ENCODE measurements around the gene ACTN1.

ACTN1 gene

GRCh38 chr14:68987653-68988036, 8.5 kb upstream of the ACTN1 start:
- no peaks in the 10 kb centered on the region for H3F3A ChIP-seq (ENCODE audit: insufficient read depth, low read length)
- TF ChIP-seq, protein P1, sequence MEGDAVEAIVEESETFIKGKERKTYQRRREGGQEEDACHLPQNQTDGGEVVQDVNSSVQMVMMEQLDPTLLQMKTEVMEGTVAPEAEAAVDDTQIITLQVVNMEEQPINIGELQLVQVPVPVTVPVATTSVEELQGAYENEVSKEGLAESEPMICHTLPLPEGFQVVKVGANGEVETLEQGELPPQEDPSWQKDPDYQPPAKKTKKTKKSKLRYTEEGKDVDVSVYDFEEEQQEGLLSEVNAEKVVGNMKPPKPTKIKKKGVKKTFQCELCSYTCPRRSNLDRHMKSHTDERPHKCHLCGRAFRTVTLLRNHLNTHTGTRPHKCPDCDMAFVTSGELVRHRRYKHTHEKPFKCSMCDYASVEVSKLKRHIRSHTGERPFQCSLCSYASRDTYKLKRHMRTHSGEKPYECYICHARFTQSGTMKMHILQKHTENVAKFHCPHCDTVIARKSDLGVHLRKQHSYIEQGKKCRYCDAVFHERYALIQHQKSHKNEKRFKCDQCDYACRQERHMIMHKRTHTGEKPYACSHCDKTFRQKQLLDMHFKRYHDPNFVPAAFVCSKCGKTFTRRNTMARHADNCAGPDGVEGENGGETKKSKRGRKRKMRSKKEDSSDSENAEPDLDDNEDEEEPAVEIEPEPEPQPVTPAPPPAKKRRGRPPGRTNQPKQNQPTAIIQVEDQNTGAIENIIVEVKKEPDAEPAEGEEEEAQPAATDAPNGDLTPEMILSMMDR (IDR thresholded peaks at IDR 0.05; ENCODE audit: low read length) = no peak
- TF ChIP-seq EZH2 (IDR thresholded peaks at IDR 0.05; ENCODE audit: borderline replicate concordance, low read length) = no peak
- no peak overlapping the region for H3K4me3 ChIP-seq (ENCODE audit: low read depth, low read length, poor library complexity, severe bottlenecking)
- H3K27me3 ChIP-seq (ENCODE audit: insufficient read depth, low read length) = peaks cover 6% of the 10 kb centered on the region; the same call in 1 of the 2 replicates
- H3K4me1 ChIP-seq (ENCODE audit: insufficient read depth, low read length, severe bottlenecking) = no peaks in the 10 kb centered on the region
- H4K20me1 ChIP-seq (ENCODE audit: insufficient read depth, low read length) = no peaks in the 10 kb centered on the region
- H3K79me2 ChIP-seq (ENCODE audit: insufficient read depth, low read length) = no peaks in the 10 kb centered on the region
- H2AFZ ChIP-seq (ENCODE audit: low read length) = no peak overlapping the region
- no peak overlapping the region for H3K27ac ChIP-seq (ENCODE audit: low read depth, low read length, poor library complexity, severe bottlenecking)
- no peak overlapping the region for H3K9ac ChIP-seq (ENCODE audit: low read length)
- no peaks in the 10 kb centered on the region for H3K36me3 ChIP-seq (ENCODE audit: insufficient read depth, low read length)
- no peak overlapping the region for H3K4me2 ChIP-seq (ENCODE audit: low read length)
- no peaks in the 10 kb centered on the region for H3K9me3 ChIP-seq (ENCODE audit: low read length)
- no peaks in the 10 kb centered on the region for H3K9me2 ChIP-seq (ENCODE audit: low read depth, low read length)

- TF ChIP-seq, protein P1 (IDR thresholded peaks at IDR 0.05; ENCODE audit: low read length) = no peak
- Histone ChIP-seq H3K9ac (ENCODE audit: low read length) (no peak overlapping the region), H2AFZ (ENCODE audit: low read length) (no peak overlapping the region), H3K27me3 (ENCODE audit: insufficient read depth, low read length) (peaks cover 4% of the 10 kb centered on the region; the same call in 1 of the 2 replicates), H3K4me1 (ENCODE audit: insufficient read depth, low read length, severe bottlenecking) (no peaks in the 10 kb centered on the region), H3K9me2 (ENCODE audit: low read depth, low read length) (no peaks in the 10 kb centered on the region), H4K20me1 (ENCODE audit: insufficient read depth, low read length) (no peaks in the 10 kb centered on the region), H3K27ac (ENCODE audit: low read depth, low read length, poor library complexity, severe bottlenecking) (no peak overlapping the region), H3K4me2 (ENCODE audit: low read length) (no peak overlapping the region), H3K79me2 (ENCODE audit: insufficient read depth, low read length) (no peaks in the 10 kb centered on the region), H3K4me3 (ENCODE audit: low read depth, low read length, poor library complexity, severe bottlenecking) (no peak overlapping the region), H3K36me3 (ENCODE audit: insufficient read depth, low read length) (no peaks in the 10 kb centered on the region), H3F3A (ENCODE audit: insufficient read depth, low read length) (no peaks in the 10 kb centered on the region), H3K9me3 (ENCODE audit: low read length) (no peaks in the 10 kb centered on the region)
Measured at GRCh38 chr14:68986926-68987652, 8.0 kb upstream of the ACTN1 start.

DNA sequence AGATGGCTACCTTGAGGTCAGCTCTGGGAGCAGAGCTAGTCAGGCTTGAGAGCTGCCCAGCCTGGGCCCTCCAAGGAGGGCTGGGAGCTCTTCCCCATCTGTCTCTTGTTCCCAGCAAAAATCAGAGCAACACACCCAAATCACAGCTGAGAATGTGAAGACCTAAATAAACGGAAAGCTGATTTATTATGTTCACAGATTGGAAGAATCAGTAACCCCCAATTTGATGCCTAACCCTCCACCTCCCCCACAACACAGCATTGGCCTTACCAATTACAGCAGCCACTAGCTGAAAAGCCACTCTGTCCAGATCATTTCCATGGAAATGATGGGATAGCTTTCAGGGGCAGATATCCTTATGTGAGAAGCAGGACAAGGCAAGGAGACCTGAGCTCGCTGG, 7.1 kb upstream of the ACTN1 start:
- Histone ChIP-seq H3K9ac (ENCODE audit: low read length) (no peak overlapping the region), H2AFZ (ENCODE audit: low read length) (no peak overlapping the region), H3K27ac (ENCODE audit: low read depth, low read length, poor library complexity, severe bottlenecking) (no peak overlapping the region), H3F3A (ENCODE audit: insufficient read depth, low read length) (no peaks in the 10 kb centered on the region), H3K4me2 (ENCODE audit: low read length) (no peak overlapping the region), H3K9me2 (ENCODE audit: low read depth, low read length) (no peaks in the 10 kb centered on the region), H3K27me3 (ENCODE audit: insufficient read depth, low read length) (peaks cover 4% of the 10 kb centered on the region; the same call in 1 of the 2 replicates), H3K79me2 (ENCODE audit: insufficient read depth, low read length) (no peaks in the 10 kb centered on the region), H3K4me1 (ENCODE audit: insufficient read depth, low read length, severe bottlenecking) (no peaks in the 10 kb centered on the region), H3K4me3 (ENCODE audit: low read depth, low read length, poor library complexity, severe bottlenecking) (no peak overlapping the region), H4K20me1 (ENCODE audit: insufficient read depth, low read length) (no peaks in the 10 kb centered on the region), H3K36me3 (ENCODE audit: insufficient read depth, low read length) (no peaks in the 10 kb centered on the region), H3K9me3 (ENCODE audit: low read length) (no peaks in the 10 kb centered on the region)
- TF ChIP-seq, protein P1 (IDR thresholded peaks at IDR 0.05; ENCODE audit: low read length) = no peak
- no peak for TF ChIP-seq EZH2 (IDR thresholded peaks at IDR 0.05; ENCODE audit: borderline replicate concordance, low read length)
